ENCODE measurements around the gene CAP2.

Gene CAP2

DNA sequence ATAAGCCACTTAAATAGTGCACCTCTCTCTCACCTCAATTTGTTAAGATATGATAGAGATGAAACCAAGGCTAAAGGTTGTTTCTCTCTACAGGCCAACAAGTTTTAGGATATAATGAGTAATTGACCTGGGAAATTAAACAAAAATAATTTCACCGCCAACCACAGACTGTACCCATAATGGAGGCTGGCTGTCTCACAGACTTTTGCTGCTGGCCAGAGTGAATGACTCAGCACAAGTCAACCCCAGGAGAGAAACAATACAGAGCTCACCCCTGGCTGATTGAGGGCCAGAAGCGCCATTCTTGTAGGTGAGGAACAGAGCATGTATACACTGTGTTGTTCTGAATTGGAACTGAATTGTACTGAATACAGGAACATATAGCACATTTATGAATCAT, 99.9 kb downstream of the CAP2 start:
- DNase-seq (ENCODE audit: low read depth), result no peak
- TF ChIP-seq, protein P1, sequence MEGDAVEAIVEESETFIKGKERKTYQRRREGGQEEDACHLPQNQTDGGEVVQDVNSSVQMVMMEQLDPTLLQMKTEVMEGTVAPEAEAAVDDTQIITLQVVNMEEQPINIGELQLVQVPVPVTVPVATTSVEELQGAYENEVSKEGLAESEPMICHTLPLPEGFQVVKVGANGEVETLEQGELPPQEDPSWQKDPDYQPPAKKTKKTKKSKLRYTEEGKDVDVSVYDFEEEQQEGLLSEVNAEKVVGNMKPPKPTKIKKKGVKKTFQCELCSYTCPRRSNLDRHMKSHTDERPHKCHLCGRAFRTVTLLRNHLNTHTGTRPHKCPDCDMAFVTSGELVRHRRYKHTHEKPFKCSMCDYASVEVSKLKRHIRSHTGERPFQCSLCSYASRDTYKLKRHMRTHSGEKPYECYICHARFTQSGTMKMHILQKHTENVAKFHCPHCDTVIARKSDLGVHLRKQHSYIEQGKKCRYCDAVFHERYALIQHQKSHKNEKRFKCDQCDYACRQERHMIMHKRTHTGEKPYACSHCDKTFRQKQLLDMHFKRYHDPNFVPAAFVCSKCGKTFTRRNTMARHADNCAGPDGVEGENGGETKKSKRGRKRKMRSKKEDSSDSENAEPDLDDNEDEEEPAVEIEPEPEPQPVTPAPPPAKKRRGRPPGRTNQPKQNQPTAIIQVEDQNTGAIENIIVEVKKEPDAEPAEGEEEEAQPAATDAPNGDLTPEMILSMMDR (IDR thresholded peaks at IDR 0.05; ENCODE audit: control insufficient read depth, insufficient read depth, low read depth, low read length, missing control alignments), result no peak

GRCh38 chr6:17494177-17494576, 100.8 kb downstream of the CAP2 start:
- TF ChIP-seq, protein P1 (IDR thresholded peaks at IDR 0.05; ENCODE audit: control insufficient read depth, insufficient read depth, low read depth, low read length, missing control alignments), result no peak
- H3K4me3 ChIP-seq (ENCODE audit: control insufficient read depth, low read depth, low read length), result no peak overlapping the region
- DNase-seq (ENCODE audit: low read depth), result no peak

More for the DNA sequence above, 99.9 kb downstream of the CAP2 start:
- H3K4me3 ChIP-seq (ENCODE audit: control insufficient read depth, low read depth, low read length), result no peak overlapping the region

DNA sequence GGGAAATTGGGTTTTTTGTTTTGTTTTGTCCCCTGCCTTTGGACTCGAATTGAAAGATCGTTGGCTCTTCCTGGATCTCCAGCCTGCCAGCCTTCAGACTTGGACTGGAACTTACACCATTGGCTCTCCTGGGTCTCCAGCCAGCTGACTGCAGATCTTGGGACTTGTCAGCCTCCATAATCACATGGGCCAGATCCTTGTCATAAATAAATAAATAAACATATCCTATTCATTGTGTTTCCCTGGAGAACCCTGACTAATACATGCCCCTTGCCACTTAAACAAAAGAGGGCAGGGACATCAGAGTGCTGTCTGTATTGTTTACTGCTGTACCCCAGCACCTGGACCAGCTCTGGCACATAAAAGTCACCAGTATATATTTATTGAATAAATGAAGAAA, 101.5 kb downstream of the CAP2 start:
- DNase-seq (ENCODE audit: low read depth), result no peak
- TF ChIP-seq, protein P1 (IDR thresholded peaks at IDR 0.05; ENCODE audit: control insufficient read depth, insufficient read depth, low read depth, low read length, missing control alignments), result no peak
- no peak overlapping the region for H3K4me3 ChIP-seq (ENCODE audit: control insufficient read depth, low read depth, low read length)

DNA sequence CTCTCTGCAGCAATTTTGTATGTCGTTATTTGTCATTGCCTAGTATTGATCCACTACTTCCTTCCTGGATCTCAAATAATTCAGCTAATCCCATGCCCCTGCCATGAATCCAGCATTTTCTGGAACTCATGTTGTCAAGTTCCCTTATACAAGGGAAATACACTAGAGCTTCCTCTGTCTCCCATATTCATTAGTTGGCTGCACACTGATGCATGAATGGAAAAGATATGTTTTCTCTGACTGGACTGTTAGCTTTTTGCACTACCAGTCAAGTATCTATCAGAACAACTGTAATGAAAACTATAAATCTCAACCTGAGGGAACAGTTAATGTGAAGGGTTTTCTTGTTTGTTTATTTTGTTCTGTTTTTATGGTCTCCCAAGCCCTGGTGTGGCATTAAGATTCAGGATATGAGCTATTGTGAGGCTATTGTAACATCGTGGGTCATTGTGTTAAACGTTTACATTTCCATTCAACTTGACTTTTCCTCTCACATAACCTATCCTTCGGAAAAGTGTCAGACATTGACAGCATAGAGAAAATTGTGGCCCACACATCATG, 104.2 kb downstream of the CAP2 start:
- DNase-seq (ENCODE audit: low read depth), result no peak
- TF ChIP-seq, protein P1 (IDR thresholded peaks at IDR 0.05; ENCODE audit: control insufficient read depth, insufficient read depth, low read depth, low read length, missing control alignments), result no peak
- H3K4me3 ChIP-seq (ENCODE audit: control insufficient read depth, low read depth, low read length), result no peak overlapping the region

GRCh38 chr6:17501442-17501841, 108.0 kb downstream of the CAP2 start:
- H3K4me3 ChIP-seq (ENCODE audit: control insufficient read depth, low read depth, low read length), result no peak overlapping the region
- TF ChIP-seq, protein P1 (IDR thresholded peaks at IDR 0.05; ENCODE audit: control insufficient read depth, insufficient read depth, low read depth, low read length, missing control alignments), result no peak
- DNase-seq (ENCODE audit: low read depth), result no peak

GRCh38 chr6:17501982-17502704, 108.7 kb downstream of the CAP2 start:
- H3K4me3 ChIP-seq (ENCODE audit: control insufficient read depth, low read depth, low read length), result no peak overlapping the region
- TF ChIP-seq, protein P1 (IDR thresholded peaks at IDR 0.05; ENCODE audit: control insufficient read depth, insufficient read depth, low read depth, low read length, missing control alignments), result no peak
- no peak for DNase-seq (ENCODE audit: low read depth)
